ENCODE data around the gene SLC16A3.
"Not testable (repeated sequence)": the region's sequence is repeated elsewhere in the genome, so short reads cannot be mapped to it uniquely, and the experiment has no call there.

Gene SLC16A3

GRCh38 chr17:82252511-82253178 is 23.8 kb downstream of the SLC16A3 start:
- Histone ChIP-seq H3K36me3 (peaks cover 100% of the 10 kb centered on the region), H3K4me2 (no peak overlapping the region)

GRCh38 chr17:82253179-82253544 is 24.3 kb downstream of the SLC16A3 start:
- peaks cover 5% of the 10 kb centered on the region; the same call in 1 of the 2 replicates for H3K9me3 ChIP-seq
- H3K36me3 ChIP-seq, result peaks cover 100% of the 10 kb centered on the region
- H3K4me3 ChIP-seq, result no peak overlapping the region
- H3K9ac ChIP-seq, result no peak overlapping the region
- no peak overlapping the region for H3K4me2 ChIP-seq
- peaks cover 100% of the 10 kb centered on the region for H4K20me1 ChIP-seq
- H3K27ac ChIP-seq, result no peak overlapping the region
- peaks cover 33% of the 10 kb centered on the region for H3K4me1 ChIP-seq
- no peaks in the 10 kb centered on the region for H3K27me3 ChIP-seq
- TF ChIP-seq Cebpa-rat (IDR thresholded peaks at IDR 0.05), result no peak

More at GRCh38 chr17:82252511-82253178, 23.8 kb downstream of the SLC16A3 start:
- no peak overlapping the region for H3K27ac ChIP-seq
- H3K9me3 ChIP-seq, result peaks cover 5% of the 10 kb centered on the region; the same call in 1 of the 2 replicates
- no peak for TF ChIP-seq Cebpa-rat (IDR thresholded peaks at IDR 0.05)
- no peaks in the 10 kb centered on the region for H3K27me3 ChIP-seq
- H3K9ac ChIP-seq, result no peak overlapping the region
- peaks cover 38% of the 10 kb centered on the region for H3K4me1 ChIP-seq
- no peak overlapping the region for H3K4me3 ChIP-seq
- peaks cover 100% of the 10 kb centered on the region for H4K20me1 ChIP-seq

- not testable (repeated sequence) for H3K27me3 ChIP-seq, H3K4me3 ChIP-seq, H3K27ac ChIP-seq, H3K9me3 ChIP-seq, H3K9ac ChIP-seq, H3K4me2 ChIP-seq
- H3K36me3 ChIP-seq, result peaks cover 100% of the 10 kb centered on the region
- H3K4me1 ChIP-seq, result peaks cover 24% of the 10 kb centered on the region
- H4K20me1 ChIP-seq, result peaks cover 100% of the 10 kb centered on the region
These were observed 25.3 kb downstream of the SLC16A3 start for GRCh38 chr17:82254096-82254495.

- H3K4me3 ChIP-seq, H3K9me3 ChIP-seq, H3K4me2 ChIP-seq, H3K27me3 ChIP-seq, H3K27ac ChIP-seq, H3K9ac ChIP-seq: not testable (repeated sequence)
- Histone ChIP-seq H3K36me3 (peaks cover 100% of the 10 kb centered on the region), H3K4me1 (peaks cover 17% of the 10 kb centered on the region), H4K20me1 (peaks cover 100% of the 10 kb centered on the region)
These were observed 25.9 kb downstream of the SLC16A3 start for GRCh38 chr17:82254746-82255145.

GRCh38 chr17:82255402-82255972 is 26.6 kb downstream of the SLC16A3 start:
- no peaks in the 10 kb centered on the region for H3K27me3 ChIP-seq
- H3K36me3 ChIP-seq, result peaks cover 100% of the 10 kb centered on the region
- TF ChIP-seq Cebpa-rat (IDR thresholded peaks at IDR 0.05), result no peak
- peaks cover 5% of the 10 kb centered on the region; the same call in 1 of the 2 replicates for H3K9me3 ChIP-seq
- no peak overlapping the region for H3K9ac ChIP-seq
- peaks cover 100% of the 10 kb centered on the region for H4K20me1 ChIP-seq
- no peak overlapping the region for H3K4me3 ChIP-seq
- H3K27ac ChIP-seq, result no peak overlapping the region
- no peak overlapping the region for H3K4me2 ChIP-seq
- H3K4me1 ChIP-seq, result peaks cover 10% of the 10 kb centered on the region

GRCh38 chr17:82256242-82256885 is 27.5 kb downstream of the SLC16A3 start:
- Histone ChIP-seq H3K27me3 (no peaks in the 10 kb centered on the region), H3K4me3 (no peak overlapping the region), H3K9ac (no peak overlapping the region), H4K20me1 (peaks cover 100% of the 10 kb centered on the region), H3K27ac (no peak overlapping the region), H3K9me3 (peaks cover 10% of the 10 kb centered on the region; the same call in 1 of the 2 replicates), H3K4me1 (peaks cover under 1% of the 10 kb centered on the region; the same call in 1 of the 2 replicates), H3K4me2 (no peak overlapping the region), H3K36me3 (peaks cover 100% of the 10 kb centered on the region)
- TF ChIP-seq Cebpa-rat (IDR thresholded peaks at IDR 0.05), result no peak

- peaks cover 100% of the 10 kb centered on the region for H3K36me3 ChIP-seq
- no peak for TF ChIP-seq Cebpa-rat (IDR thresholded peaks at IDR 0.05)
- no peak overlapping the region for H3K27ac ChIP-seq
- no peak overlapping the region for H3K4me2 ChIP-seq
- no peaks in the 10 kb centered on the region for H3K4me1 ChIP-seq
- H3K4me3 ChIP-seq, result no peak overlapping the region
- peaks cover 100% of the 10 kb centered on the region for H4K20me1 ChIP-seq
- H3K9ac ChIP-seq, result no peak overlapping the region
- peaks cover 20% of the 10 kb centered on the region; the same call in 1 of the 2 replicates for H3K9me3 ChIP-seq
- H3K27me3 ChIP-seq, result no peaks in the 10 kb centered on the region
These were observed 28.6 kb downstream of the SLC16A3 start for GRCh38 chr17:82257473-82257872.

- Histone ChIP-seq H3K9ac (no peak overlapping the region), H4K20me1 (peaks cover 100% of the 10 kb centered on the region), H3K36me3 (peaks cover 100% of the 10 kb centered on the region), H3K9me3 (peaks cover 27% of the 10 kb centered on the region; the same call in 1 of the 2 replicates), H3K27me3 (no peaks in the 10 kb centered on the region), H3K4me1 (no peaks in the 10 kb centered on the region), H3K4me3 (no peak overlapping the region), H3K4me2 (no peak overlapping the region), H3K27ac (no peak overlapping the region)
- TF ChIP-seq Cebpa-rat (IDR thresholded peaks at IDR 0.05), result no peak
These were observed 29.7 kb downstream of the SLC16A3 start for GRCh38 chr17:82258555-82258954.

GRCh38 chr17:82259972-82260961 is 31.4 kb downstream of the SLC16A3 start:
- Histone ChIP-seq H4K20me1 (peaks cover 100% of the 10 kb centered on the region), H3K36me3 (peaks cover 100% of the 10 kb centered on the region), H3K9me3 (peaks cover 26% of the 10 kb centered on the region; the same call in 1 of the 2 replicates)
- not testable (repeated sequence) for H3K27me3 ChIP-seq, H3K4me1 ChIP-seq, H3K9ac ChIP-seq, H3K4me3 ChIP-seq, H3K4me2 ChIP-seq, H3K27ac ChIP-seq

Measured in BLaER1 (cell line).